C4-2B (cell line): Measurements from ENCODE around the gene POLR2A.

Experiments
- CTCF ChIP-seq: fragments of 450-650 bp; conservative IDR thresholded peaks from 2 replicates; pipeline ENCODE4 v1.5.1; 2017; ENCODE audit warnings: mild to moderate bottlenecking
- ZFX ChIP-seq: fragments of 450-650 bp; IDR thresholded peaks from 2 replicates; pipeline ENCODE4 v1.6.1; 2017

- TF ChIP-seq CTCF = no peak
- no peak for TF ChIP-seq ZFX
Observed at GRCh38 chr17:7486181-7486580, 2.0 kb downstream of the POLR2A start.
